NCI-H1694 treated with DMSO at 0.1 percent for 48 hours (cell line): ENCODE data around the gene ATXN10.
"Not testable (repeated sequence)": the region's sequence is repeated elsewhere in the genome, so short reads cannot be mapped to it uniquely, and the experiment has no call there.

Source experiments
- DNase-seq: peaks from one replicate; lab custom pipeline; 2025; lab: John Stamatoyannopoulos, UW

Gene ATXN10

DNA sequence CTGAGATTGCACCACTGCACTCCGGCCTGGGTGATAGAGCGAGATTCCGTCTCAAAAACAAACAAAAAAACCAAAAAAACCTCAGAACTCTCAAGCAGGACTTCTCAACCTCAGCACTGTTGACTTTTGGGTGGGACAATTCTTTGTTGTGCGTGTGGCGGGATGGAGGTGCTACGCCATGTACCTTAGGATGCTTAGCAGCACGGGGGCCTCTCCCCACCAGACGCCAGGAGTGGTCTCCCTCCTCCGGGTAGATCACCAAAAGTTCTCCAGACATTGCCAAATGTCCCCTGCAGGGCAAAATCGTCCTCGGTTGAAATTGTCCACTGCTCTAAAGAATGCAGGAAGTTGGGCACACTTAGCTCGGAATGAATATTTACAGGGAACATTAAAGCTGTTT lies 26.9 kb upstream of the ATXN10 start:
- DNase-seq, result no peak

DNA sequence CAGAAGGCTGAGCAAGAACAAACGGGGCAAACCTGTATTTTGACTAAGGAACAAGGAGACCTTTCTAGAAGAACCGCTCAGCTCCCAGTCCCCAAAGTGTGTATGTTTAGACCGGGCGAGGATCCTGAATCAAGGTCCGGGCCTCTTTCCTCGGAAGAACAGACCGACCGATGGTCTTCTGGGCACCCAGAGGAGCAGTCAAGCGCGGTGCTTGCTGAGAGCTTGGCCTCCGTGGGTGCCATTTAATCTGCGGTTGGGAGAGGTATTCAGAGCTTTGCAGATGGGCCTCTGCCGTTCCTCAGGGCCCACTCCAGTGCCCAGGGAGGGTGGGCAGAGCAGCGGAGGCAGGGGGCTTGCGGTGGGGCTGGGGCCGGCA lies 26.5 kb upstream of the ATXN10 start:
- no peak for DNase-seq

DNA sequence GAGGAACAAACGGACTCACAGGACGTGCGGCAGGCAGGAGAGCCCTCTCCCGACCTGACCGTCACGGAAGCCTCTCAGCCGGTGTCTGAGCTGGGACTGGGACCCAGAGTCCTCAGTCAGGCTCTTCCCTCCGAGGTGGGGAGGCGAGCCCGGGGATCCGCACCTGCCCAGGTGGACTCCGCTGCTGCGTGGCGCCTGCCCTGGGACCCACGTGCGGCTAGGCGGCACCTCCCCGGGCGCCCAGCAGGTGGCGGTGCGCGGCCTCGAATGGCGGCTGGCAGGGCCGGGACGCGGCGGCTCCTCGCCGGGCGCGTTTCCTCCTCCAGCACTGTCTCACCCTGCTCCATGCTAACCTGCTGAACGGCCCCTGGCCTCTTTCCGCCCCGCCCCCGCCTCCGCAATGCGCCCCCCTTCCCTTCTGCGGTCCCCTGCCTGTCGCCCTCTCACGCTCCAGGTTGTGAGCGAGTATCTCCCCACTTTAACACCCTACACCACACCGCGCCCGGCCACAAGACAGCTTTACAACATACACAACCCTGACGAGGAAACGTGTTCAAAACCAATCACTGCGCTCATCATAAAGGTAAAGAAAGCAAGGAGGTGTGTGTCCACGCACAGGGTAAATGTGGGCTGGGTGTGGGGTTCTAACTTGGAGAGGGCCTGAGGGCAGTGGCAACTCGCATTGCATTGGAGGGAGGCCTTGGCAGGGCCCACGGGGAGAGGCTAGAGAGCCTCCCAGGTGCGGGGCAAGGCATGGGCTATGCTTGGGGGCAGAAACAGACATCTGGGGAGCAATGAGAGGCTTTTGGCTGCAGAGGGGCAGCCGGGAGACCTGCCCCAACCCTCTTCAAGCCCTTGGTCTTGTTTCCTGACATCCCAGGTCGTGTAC lies 25.9 kb upstream of the ATXN10 start:
- DNase-seq, result peak; percentile 39

DNA sequence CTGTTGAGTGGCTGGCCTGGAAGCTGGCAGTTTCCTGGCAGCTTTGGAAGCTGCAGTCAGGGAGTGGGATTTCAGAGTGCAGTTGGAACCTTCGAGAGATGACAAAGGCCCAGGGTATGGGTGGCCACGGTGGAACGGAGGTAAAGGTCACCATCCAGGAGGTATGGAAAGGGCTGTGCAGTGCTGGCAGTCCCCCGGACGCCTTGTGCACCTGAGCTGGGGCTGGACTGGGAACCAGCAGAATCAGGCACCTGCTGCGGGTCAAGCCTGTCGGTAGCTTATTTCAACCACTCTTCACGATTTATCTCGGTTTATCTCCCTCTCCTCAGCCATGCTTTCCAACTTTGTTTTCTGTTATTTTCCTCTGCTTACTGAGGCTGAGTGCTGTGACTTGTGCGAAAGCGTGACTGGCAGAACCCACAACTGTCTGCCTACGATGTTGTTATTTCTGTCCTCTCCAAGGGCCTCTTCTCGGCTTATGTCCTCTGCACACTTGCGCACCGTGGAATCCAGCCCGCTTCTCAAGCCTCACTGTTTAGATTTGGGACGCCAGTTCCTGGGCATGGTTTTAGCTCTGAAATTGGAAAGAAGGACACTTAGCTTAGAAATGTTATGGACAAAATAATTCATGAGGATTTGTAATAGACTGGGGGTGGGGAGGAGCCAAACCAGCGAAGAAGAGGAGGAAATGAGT lies 24.0 kb upstream of the ATXN10 start:
- DNase-seq, result no peak

DNA sequence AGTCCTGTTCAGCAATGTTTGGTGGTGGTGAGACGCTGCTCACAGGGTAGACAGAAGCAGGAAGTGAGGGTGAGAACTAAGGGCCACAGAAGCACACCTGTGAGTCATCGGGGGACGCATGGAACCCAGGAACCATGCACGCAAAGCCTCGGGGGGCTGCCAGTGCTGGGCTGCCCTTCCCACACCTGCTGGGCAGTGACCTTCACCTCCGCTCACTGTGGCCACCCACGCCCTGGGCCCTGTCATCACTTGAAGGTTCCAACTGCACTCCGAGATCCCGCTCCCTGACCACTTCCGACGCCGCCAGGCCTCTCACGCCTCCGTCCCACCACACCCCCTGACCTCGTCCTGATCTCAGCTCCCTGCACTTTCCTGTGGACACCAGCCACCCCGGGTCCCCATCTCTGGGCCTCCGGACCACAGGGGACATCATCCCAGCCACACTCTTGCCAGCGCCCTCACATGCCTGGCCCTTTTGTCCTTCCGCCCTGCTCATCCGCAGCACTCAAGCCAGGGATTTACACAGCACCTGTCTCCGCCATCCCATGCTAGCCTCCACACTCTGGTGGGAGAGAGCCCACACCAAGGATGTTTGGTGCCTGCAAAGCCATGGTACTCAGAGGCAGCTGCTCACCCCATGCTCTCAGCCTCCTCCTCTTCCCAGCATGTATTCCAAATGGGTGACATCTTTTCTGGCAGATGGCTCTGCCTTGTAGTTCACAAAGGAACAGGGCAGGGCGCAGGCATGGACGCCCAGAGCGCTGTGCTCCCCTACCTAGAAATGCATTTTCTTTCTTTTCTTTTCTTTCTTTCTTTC lies 23.1 kb upstream of the ATXN10 start:
- DNase-seq, result no peak

DNA sequence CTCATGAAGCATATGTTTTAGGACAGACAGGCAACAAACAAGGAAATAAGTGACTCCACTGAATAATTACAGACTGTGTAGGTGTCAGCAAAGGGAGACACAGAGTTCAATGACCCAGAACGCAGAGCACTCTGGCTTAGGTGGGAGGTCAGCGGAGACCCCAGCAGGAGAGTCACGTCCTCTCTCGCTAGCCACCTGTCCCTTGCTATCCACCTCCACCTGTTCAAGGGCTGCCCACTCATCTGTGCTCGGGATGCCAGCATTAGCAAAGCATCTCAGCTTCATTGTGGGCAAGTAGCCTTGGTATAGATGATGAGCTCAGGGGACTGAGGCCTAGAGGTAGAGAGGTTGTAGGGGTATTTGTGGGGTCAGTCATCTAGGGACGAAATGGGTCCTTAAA lies 21.8 kb upstream of the ATXN10 start:
- DNase-seq, result no peak

DNA sequence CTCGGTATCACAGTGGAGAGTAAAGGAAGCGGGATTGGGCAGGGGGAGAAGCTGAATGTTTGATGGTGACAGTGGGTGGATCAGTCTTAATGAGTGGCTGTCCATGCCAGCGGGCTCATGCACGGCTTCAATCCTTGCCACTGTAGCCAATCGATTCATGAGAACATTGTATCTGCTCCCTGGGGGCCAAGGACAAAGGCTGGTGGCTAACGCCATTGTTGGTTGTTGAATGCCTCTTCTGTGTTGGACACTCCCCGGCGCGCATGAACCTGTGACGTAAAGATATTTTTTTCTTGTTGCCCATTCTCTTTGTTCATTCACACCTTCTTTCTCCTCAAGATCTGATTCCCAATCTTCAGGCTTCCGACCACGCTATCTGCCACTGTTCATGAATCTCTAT lies 20.9 kb upstream of the ATXN10 start:
- DNase-seq, result no peak

DNA sequence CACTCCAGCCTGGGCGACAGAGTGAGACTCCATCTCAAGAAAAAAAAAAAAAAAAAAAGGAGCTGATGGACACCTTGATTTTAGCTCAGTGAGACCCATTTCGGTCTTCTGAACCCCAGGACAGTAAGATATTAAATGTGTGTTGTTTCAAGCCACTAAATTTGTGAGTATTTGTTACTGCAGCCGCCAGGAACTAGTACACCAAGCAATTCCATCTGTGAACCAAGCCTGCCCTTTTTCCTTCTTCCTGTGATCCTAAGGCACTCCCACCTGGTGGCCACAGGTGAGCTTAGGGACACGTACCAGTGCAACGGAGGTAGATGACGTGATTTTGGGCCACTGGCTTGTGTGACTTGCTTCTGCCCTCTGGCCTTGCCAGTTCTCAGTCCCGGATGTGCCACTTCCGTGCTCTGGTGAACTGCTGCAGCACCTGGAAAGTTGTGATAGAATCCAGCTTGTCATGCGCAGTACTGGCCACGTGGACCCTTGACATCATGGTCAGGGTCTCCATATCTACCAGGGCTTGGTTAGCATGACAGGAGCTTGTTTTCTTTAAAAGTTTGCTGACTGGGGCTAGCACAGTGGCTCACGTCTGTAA lies 19.6 kb upstream of the ATXN10 start:
- DNase-seq, result no peak

DNA sequence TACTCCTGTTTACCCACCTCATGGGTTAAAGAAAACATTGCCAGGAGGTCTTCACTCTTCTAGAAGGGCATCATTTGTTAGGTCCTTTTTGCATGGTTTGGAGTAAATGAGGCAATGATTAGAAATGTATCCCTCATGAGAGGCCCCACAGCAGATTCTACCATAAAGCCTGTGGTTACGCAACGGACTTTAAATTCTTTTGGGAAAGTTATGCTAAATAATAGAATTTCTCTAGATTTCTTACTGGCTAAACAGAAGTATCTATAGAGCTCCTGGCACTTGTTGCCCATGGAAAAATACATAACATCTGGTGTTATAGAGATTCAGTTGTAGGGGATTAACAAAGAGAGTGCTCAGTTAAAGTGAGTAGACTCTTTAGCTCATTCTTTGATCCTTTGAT lies 15.1 kb upstream of the ATXN10 start:
- DNase-seq, result no peak

DNA sequence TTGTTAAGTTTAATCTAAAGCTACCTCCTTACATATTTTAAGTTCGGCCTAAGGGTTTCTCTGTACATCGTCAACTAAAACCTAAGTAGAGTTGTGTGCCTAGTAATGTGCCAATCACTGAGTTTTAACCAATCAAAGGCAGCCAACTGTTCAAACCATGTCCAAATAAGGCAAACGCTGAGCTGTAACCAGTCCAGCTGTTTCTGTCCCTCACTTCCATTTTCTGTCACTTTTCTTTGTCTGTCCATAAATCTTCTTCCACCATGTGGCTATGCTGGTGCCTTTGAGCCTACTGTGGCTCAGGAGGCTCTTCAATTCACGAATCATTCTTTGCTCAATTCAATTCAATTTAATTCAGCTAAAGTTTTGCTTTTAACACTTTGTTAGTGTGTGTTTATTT lies 13.9 kb upstream of the ATXN10 start:
- DNase-seq, result no peak

DNA sequence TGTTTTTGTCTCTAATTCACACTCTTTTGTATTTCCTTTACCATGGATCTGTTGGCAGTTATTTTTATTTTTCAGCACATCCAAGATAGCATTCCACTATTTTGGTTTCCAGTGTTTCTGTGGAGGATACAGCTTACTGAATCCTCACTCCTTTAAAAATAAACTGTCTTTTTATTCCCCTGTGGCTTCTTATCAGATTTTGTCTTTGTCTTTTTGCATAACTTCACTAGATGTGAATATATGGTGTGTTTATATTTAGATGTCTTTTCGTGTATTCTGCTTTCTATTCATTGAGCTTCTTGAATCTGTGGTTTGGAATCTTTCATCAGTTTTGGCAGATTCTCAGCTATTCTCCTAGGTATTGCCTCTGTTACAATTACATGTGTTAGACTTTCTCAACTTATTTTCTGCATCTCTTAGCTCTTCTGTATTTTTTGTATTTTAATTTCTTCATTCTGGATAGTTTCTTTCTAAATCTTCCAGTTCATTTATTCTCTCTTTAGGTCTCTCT lies 7.4 kb upstream of the ATXN10 start:
- no peak for DNase-seq

DNA sequence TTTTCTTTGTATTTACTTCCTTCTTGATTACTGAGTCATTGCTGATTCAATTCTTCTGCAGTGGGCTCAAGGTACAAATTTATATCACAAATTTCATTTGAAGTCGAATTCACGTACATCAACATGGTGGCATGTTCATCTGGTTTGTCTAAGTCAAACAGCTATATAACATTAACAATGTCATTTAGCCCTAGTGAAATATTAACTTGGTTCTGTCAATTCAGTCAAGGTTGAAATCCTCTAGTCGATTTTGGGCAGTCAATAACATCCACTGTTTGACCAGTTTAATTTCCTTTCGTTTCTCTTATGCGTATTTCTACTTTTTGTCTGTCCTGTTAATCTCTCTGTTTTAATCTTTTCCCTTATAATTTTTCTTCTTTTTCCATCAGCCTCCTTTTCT lies 4.1 kb upstream of the ATXN10 start:
- no peak for DNase-seq

DNA sequence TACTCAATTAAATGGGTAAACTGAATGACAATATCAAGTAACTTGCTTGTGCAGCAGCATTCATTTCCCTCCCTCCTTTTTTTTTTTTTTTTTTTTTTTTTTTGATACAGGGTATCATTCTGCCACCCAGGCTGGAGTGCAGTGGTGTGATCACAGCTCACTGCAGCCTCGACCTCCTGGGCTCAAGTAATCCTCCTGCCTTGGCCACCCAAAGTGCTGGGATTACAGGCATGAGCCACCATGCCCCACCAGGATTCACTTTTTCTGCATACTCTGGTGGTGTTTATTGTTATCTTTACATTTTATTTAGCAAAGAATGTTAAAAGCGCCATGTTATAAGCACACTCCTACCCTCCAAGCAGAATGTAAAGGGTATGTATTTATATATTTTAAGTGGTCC lies 1.3 kb upstream of the ATXN10 start:
- not testable (repeated sequence) for DNase-seq

DNA sequence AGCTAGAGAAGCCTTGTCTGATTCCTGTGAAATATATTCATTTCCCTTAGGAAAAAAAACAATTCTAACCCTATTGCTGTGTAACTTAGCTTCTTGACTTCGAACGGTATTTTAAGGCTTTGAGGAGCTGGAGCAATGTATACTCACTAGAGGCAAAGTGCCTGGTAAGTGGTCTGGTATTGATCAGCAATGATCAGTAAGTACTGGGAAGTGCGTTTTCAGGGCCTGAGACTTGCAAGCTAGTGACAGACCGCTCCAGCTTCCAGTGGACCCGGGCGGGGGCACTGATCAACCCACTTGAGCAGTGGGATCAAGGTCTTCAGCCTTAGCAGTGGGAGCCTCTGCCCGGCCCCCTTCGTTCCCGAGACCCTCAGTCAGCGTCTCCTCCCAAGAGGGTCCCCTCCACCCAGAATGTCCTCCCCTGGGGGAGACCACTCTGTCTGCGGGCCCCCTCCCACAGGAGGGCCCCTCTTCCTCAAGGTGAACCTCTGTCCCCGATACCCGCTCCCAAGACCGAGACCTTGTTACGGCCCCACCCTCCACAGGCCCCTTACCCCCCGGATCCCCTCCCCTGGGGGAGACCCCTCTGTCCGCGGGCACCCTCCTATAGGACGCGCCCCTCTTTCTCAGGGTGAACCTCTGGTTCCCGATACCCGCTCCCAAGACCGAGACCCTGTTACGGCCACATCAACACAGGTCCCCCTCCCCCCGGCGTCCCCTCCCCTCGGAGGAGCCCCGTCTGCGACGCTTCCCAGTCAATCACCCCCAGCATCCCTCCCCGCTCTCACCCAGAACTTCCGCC lies 452 bp upstream of the ATXN10 start:
- no peak for DNase-seq

DNA sequence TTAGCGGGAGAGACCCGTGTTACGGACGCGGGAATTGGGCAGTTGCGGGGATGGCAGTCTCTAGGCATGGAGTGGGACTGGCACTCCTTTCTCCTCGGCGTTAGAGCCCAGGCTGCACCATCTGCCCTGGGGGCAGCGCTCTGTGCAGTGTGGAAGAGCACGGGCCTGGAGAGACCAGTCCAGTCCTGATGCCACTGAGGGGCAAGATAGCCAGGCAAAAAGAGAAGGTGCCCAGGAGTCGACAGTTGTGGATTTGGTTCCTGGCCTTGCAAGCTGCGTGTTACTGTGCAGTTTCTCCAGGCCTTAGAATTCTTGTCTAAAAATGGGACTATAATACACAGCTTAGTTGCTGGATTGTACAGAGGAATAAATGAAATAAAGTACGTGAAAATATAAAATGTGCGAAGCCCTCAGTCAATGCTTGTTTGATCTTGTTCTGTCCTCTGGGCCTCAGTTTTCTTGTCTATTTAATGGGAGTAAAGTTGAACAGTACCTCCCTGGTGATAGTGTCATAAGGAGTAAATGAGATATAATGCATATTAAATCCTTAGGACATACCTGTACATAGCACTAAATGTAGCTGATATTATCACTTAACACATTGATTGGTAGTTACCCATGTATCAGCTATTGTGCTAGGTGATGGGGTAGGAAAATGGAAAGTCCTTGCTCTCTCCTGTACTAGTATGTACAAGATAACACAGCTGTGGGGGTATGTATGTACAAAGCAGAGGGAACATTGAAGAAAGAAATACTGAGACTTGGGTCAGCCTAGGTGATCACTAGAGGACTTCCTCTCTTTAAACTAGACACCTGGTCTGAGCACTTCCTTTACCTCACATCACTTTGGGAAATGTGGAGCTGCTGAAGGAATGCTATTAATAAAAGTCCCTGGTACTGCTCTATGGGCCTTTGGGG lies 1.2 kb downstream of the ATXN10 start:
- DNase-seq, result no peak

DNA sequence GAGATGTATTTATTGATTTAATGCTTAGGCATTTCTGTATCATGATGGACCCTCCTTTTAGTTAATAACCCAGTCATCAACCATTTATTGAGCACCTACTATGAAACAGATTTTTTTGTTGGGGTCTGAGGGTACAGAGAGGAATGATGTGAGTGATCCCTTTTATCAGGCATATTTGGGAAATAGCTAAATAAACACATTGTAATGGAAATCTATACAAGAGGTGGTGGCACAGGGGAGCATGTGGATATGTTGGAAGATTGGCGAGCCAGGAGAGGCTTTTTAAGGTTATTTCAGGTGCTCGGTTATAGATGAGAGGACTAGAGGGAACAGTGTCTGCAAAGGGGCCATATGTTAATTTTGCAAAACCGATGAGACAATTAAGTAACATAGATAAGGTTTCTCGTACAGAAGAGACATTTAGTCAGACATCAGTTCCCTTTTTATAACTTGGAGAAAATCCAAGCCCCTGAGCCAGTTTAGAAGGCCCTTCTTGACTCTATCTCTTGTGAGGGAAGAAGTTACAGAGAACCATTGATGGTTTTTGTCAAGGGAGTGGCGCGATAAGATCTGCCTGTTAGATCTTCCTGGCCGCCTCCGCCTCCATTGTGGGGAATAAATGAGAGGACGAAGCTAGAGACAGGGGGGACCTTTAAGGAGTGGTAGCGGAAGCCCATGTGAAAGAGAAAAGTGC lies 2.0 kb downstream of the ATXN10 start:
- DNase-seq, result no peak

DNA sequence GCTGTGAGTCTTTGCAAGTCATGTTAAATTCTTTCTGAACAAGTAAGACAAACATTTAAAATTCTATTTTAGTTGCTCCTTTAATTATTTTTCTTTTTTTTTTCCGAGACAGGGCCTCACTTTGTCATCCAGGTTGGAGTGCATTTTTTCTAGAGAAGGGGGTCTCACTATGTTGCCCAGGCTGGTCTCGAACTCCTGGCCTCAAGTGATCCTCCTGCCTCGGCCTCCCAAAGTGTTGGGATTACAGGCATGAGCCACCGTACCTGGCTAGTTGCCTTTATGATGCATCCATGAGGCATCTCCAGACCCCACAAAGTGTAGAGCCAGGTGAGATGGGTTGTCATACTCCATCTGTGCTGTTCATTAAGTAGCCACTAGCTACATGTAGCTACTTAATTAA lies 4.4 kb downstream of the ATXN10 start:
- no peak for DNase-seq

DNA sequence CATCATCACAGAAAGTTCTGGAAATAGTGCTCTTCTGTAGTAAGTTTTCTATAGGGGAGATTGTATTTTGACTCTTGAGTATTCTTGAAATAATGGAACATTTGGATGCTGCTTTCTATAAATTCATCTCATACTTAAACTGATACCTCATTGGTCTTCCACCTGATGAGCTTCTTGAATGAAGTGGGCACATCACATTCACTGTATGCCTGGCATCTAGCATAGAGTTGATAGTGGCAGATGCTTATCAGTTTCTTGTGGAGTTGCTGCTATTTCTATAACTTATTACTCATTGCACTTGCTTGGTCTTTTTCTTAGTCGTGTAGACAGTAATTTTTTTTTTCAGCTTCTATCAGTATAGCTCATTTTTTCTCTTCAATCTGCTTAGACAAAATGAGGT lies 5.4 kb downstream of the ATXN10 start:
- DNase-seq, result no peak
